Fibroblast of lung (primary cell): ENCODE results near the gene NEU2.

ENCODE experiments used
- CTCF ChIP-seq, 2 donors: IDR thresholded peaks in 1 of 2; conservative IDR thresholded peaks in 1 of 2; 1 replicate in 1 of 2; 2 replicates in 1 of 2; pipeline ENCODE4 v1.5.1; 2011 to 2012; ENCODE audit warnings: low read length in 2 of 2, control low read depth in 1 of 2, inconsistent platforms in 1 of 2, low read depth in 1 of 2, mild to moderate bottlenecking in 1 of 2
- EZH2 ChIP-seq: IDR thresholded peaks from 2 replicates; pipeline ENCODE4 v1.5.1; 2012; ENCODE audit warnings: low read length, control low read depth, mild to moderate bottlenecking; ENCODE audit errors: missing control alignments

GRCh38 chr2:233047667-233048066 is 15.2 kb downstream of the NEU2 start:
- no peak for TF ChIP-seq EZH2
- no peak for TF ChIP-seq CTCF (conservative IDR thresholded peaks at IDR 0.05 in 1 of 2, IDR thresholded peaks at IDR 0.05 in 1 of 2; ENCODE audit: low read depth in 1 of 2, low read length in 2 of 2)
